ENCODE results near the gene KRT72.

Gene KRT72

GRCh38 chr12:52604859-52605258 lies 3.6 kb upstream of the KRT72 start:
- no peaks in the 10 kb centered on the region for H3K9me2 ChIP-seq (replicated peaks; ENCODE audit: control insufficient read depth, low read length)
- no peaks in the 10 kb centered on the region for H4K20me1 ChIP-seq (ENCODE audit: control insufficient read depth, insufficient read depth, low read depth, low read length)
- no peaks in the 10 kb centered on the region for H3F3A ChIP-seq (ENCODE audit: control insufficient read depth, insufficient read depth)
- H3K9me3 ChIP-seq (ENCODE audit: control insufficient read depth, insufficient read depth, low read length) = no peaks in the 10 kb centered on the region
- H3K36me3 ChIP-seq (ENCODE audit: control insufficient read depth, low read length) = no peaks in the 10 kb centered on the region
- H3K27me3 ChIP-seq (ENCODE audit: control insufficient read depth, low read length) = peaks cover 4% of the 10 kb centered on the region; the same call in 1 of the 2 replicates
- no peaks in the 10 kb centered on the region for H3K79me2 ChIP-seq (ENCODE audit: control insufficient read depth, low read length)
- H3K4me3 ChIP-seq (ENCODE audit: low read length) = no peak overlapping the region
- no peak overlapping the region for H3K27ac ChIP-seq (ENCODE audit: low read depth, low read length)
- TF ChIP-seq CTCF (IDR thresholded peaks at IDR 0.05; ENCODE audit: low read depth, low read length, poor library complexity, severe bottlenecking) (no peak), EZH2phosphoT487 (IDR thresholded peaks at IDR 0.05; ENCODE audit: borderline replicate concordance, low read length) (no peak)
- no peak overlapping the region for H3K4me2 ChIP-seq (ENCODE audit: low read length)
- no peaks in the 10 kb centered on the region for H3K4me1 ChIP-seq (ENCODE audit: control insufficient read depth, low read length)

GRCh38 chr12:52603314-52603713 lies 2.1 kb upstream of the KRT72 start:
- H3K27ac ChIP-seq (ENCODE audit: low read depth, low read length) = no peak overlapping the region
- no peaks in the 10 kb centered on the region for H4K20me1 ChIP-seq (ENCODE audit: control insufficient read depth, insufficient read depth, low read depth, low read length)
- peaks cover 12% of the 10 kb centered on the region for H3K27me3 ChIP-seq (ENCODE audit: control insufficient read depth, low read length)
- H3K4me2 ChIP-seq (ENCODE audit: low read length) = no peak overlapping the region
- H3K9me2 ChIP-seq (replicated peaks; ENCODE audit: control insufficient read depth, low read length) = no peaks in the 10 kb centered on the region
- H3K4me1 ChIP-seq (ENCODE audit: control insufficient read depth, low read length) = no peaks in the 10 kb centered on the region
- H3K4me3 ChIP-seq (ENCODE audit: low read length) = no peak overlapping the region
- no peaks in the 10 kb centered on the region for H3K9me3 ChIP-seq (ENCODE audit: control insufficient read depth, insufficient read depth, low read length)
- no peak for TF ChIP-seq CTCF (IDR thresholded peaks at IDR 0.05; ENCODE audit: low read depth, low read length, poor library complexity, severe bottlenecking)
- TF ChIP-seq EZH2phosphoT487 (IDR thresholded peaks at IDR 0.05; ENCODE audit: borderline replicate concordance, low read length) = no peak
- H3F3A ChIP-seq (ENCODE audit: control insufficient read depth, insufficient read depth) = no peaks in the 10 kb centered on the region
- no peaks in the 10 kb centered on the region for H3K36me3 ChIP-seq (ENCODE audit: control insufficient read depth, low read length)
- no peaks in the 10 kb centered on the region for H3K79me2 ChIP-seq (ENCODE audit: control insufficient read depth, low read length)

- no peak for TF ChIP-seq EZH2phosphoT487 (IDR thresholded peaks at IDR 0.05; ENCODE audit: borderline replicate concordance, low read length)
- TF ChIP-seq CTCF (IDR thresholded peaks at IDR 0.05; ENCODE audit: low read depth, low read length, poor library complexity, severe bottlenecking) = no peak
These were observed 1.3 kb upstream of the KRT72 start for GRCh38 chr12:52602552-52602951.

GRCh38 chr12:52601671-52602070 lies 408 bp upstream of the KRT72 start:
- no peak overlapping the region for H3K4me3 ChIP-seq (ENCODE audit: low read length)
- no peaks in the 10 kb centered on the region for H3K9me2 ChIP-seq (replicated peaks; ENCODE audit: control insufficient read depth, low read length)
- no peaks in the 10 kb centered on the region for H3F3A ChIP-seq (ENCODE audit: control insufficient read depth, insufficient read depth)
- H3K4me2 ChIP-seq (ENCODE audit: low read length) = no peak overlapping the region
- peaks cover 19% of the 10 kb centered on the region for H3K27me3 ChIP-seq (ENCODE audit: control insufficient read depth, low read length)
- H3K9me3 ChIP-seq (ENCODE audit: control insufficient read depth, insufficient read depth, low read length) = no peaks in the 10 kb centered on the region
- H3K4me1 ChIP-seq (ENCODE audit: control insufficient read depth, low read length) = no peaks in the 10 kb centered on the region
- no peaks in the 10 kb centered on the region for H3K36me3 ChIP-seq (ENCODE audit: control insufficient read depth, low read length)
- TF ChIP-seq EZH2phosphoT487 (IDR thresholded peaks at IDR 0.05; ENCODE audit: borderline replicate concordance, low read length) (no peak), CTCF (IDR thresholded peaks at IDR 0.05; ENCODE audit: low read depth, low read length, poor library complexity, severe bottlenecking) (no peak)
- H4K20me1 ChIP-seq (ENCODE audit: control insufficient read depth, insufficient read depth, low read depth, low read length) = no peaks in the 10 kb centered on the region
- H3K27ac ChIP-seq (ENCODE audit: low read depth, low read length) = no peak overlapping the region
- H3K79me2 ChIP-seq (ENCODE audit: control insufficient read depth, low read length) = no peaks in the 10 kb centered on the region

More at GRCh38 chr12:52602552-52602951, 1.3 kb upstream of the KRT72 start:
- Histone ChIP-seq H3K27ac (ENCODE audit: low read depth, low read length) (no peak overlapping the region), H3K36me3 (ENCODE audit: control insufficient read depth, low read length) (no peaks in the 10 kb centered on the region), H3K4me1 (ENCODE audit: control insufficient read depth, low read length) (no peaks in the 10 kb centered on the region), H3K9me3 (ENCODE audit: control insufficient read depth, insufficient read depth, low read length) (no peaks in the 10 kb centered on the region), H4K20me1 (ENCODE audit: control insufficient read depth, insufficient read depth, low read depth, low read length) (no peaks in the 10 kb centered on the region), H3K27me3 (ENCODE audit: control insufficient read depth, low read length) (peaks cover 19% of the 10 kb centered on the region), H3K79me2 (ENCODE audit: control insufficient read depth, low read length) (no peaks in the 10 kb centered on the region), H3K4me3 (ENCODE audit: low read length) (no peak overlapping the region), H3K4me2 (ENCODE audit: low read length) (no peak overlapping the region), H3K9me2 (replicated peaks; ENCODE audit: control insufficient read depth, low read length) (no peaks in the 10 kb centered on the region), H3F3A (ENCODE audit: control insufficient read depth, insufficient read depth) (no peaks in the 10 kb centered on the region)

Data from DOHH2 (cell line).